Caco-2 (cell line): ENCODE results near the gene KRT5. TPM values are rescaled to one million over a fixed set of nuclear protein-coding genes. Genes with fewer than 3 reads are reported as not detected.

Experiments
- BruUV-seq: library from RNA; stranded (reverse); fragments of 400-500 nt; replicated peaks from 2 replicates; lab custom pipeline; 2021; lab: Mats Ljungman, UMichigan
- CTCF ChIA-PET: fragments of 300-600 bp; sonication (Branson Sonifier 250); formaldehyde crosslinking; loops from one replicate; lab custom pipeline; 2022; ENCODE audit warnings: antibody characterized with exemption; lab: Charles Lee
- POLR2A ChIA-PET: fragments of 300-600 bp; sonication (Branson Sonifier 250); formaldehyde crosslinking; loops from one replicate; lab custom pipeline; 2022; ENCODE audit warnings: antibody characterized with exemption; lab: Charles Lee
- DNase-seq, 2 experiments: peaks; one replicate each; pipeline versions ENCODE4 v3.0.0 to v3.0.0-alpha.2; 2020 to 2022
- H3K27me3 ChIP-seq: replicated peaks from 2 replicates; pipeline ENCODE4 v1.6.0; 2011; ENCODE audit warnings: low read length; ENCODE audit not compliant: control insufficient read depth, insufficient read depth
- H3K36me3 ChIP-seq: 2 replicates; pipeline ENCODE4 v1.5.1; 2011; ENCODE audit warnings: low read length; ENCODE audit not compliant: control insufficient read depth, insufficient read depth
- H3K4me1 ChIP-seq: fragments of 250-450 bp; sonication (Bioruptor Pico); 2 replicates; pipeline ENCODE4 v1.5.1; 2020; ENCODE audit warnings: mild to moderate bottlenecking
- H3K4me3 ChIP-seq: 2 replicates; pipeline ENCODE4 v1.5.1; 2011; ENCODE audit warnings: low read depth, mild to moderate bottlenecking, control low read depth, low read length
- H3K9me3 ChIP-seq: fragments of 250-450 bp; sonication (Bioruptor Pico); 2 replicates; pipeline ENCODE4 v1.5.1; 2020; ENCODE audit warnings: mild to moderate bottlenecking, moderate library complexity
- H3K27ac Mint-ChIP-seq: one replicate; pipeline ENCODE4 v1.8.0; 2022; ENCODE audit warnings: mixed read lengths; ENCODE audit not compliant: unreplicated experiment
- H3K27me3 Mint-ChIP-seq: one replicate; pipeline ENCODE4 v1.8.0; 2022; ENCODE audit warnings: mixed read lengths; ENCODE audit not compliant: insufficient read depth, unreplicated experiment
- H3K36me3 Mint-ChIP-seq: one replicate; pipeline ENCODE4 v1.8.0; 2022; ENCODE audit warnings: mild to moderate bottlenecking, mixed read lengths; ENCODE audit not compliant: insufficient read depth, unreplicated experiment
- H3K4me1 Mint-ChIP-seq: one replicate; pipeline ENCODE4 v1.8.0; 2022; ENCODE audit warnings: low read depth, mixed read lengths; ENCODE audit not compliant: unreplicated experiment
- H3K4me3 Mint-ChIP-seq: one replicate; pipeline ENCODE4 v1.8.0; 2022; ENCODE audit warnings: mild to moderate bottlenecking, moderate library complexity, mixed read lengths; ENCODE audit not compliant: unreplicated experiment
- H3K9me3 Mint-ChIP-seq: one replicate; pipeline ENCODE4 v1.8.0; 2022; ENCODE audit warnings: mixed read lengths; ENCODE audit not compliant: unreplicated experiment
- intact Hi-C: fragments of 100-400 bp; cut with micrococcal nuclease; formaldehyde crosslinking; loops from one replicate; pipeline ENCODE4 v1.10.0; 2022; ENCODE audit not compliant: unreplicated experiment
- total RNA-seq: library from RNA; stranded (reverse); gene quantifications from 2 replicates; pipeline ENCODE4 v1.2.3, GENCODE V29; 2022
- TF ChIP-seq, protein P1 (sequence below), 2 experiments: fragments of 200-600 bp in 1 of 2; IDR thresholded peaks; 1 replicate in 1 of 2; 2 replicates in 1 of 2; pipeline versions ENCODE4 v1.5.1 to v1.8.0; 2011 to 2022; ENCODE audit warnings: antibody characterized with exemption in 1 of 2, control low read depth in 1 of 2, inconsistent platforms in 1 of 2, low read depth in 1 of 2, low read length in 1 of 2, mild to moderate bottlenecking in 1 of 2, moderate library complexity in 1 of 2; ENCODE audit not compliant: insufficient read depth in 1 of 2, severe bottlenecking in 1 of 2, unreplicated experiment in 1 of 2

The KRT5 gene
- total RNA-seq, 1 experiment from 2014 or later = 0.50 TPM

DNA sequence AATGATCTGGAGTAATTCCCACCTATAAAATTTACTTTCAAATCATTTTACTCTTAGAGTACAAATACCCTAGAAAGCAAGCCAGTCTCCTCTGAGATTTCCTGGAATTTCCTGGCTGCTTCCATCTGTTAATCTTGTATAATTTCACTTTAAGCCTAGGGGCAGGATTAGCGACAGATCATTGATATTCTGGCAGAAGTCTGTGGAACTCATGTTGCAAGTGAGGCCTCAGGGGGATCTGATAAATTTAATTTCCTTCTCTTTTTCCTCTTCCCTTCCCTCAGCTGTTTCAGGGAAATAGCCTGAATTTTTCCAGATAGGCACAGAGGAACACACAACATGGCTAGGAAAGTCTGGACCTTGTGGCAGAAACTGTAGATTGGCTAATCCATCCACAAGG, 21.2 kb downstream of the KRT5 start:
- Histone ChIP-seq H3K4me1 (peaks cover 18% of the 10 kb centered on the region), H3K9me3 (no peaks in the 10 kb centered on the region), H3K4me3 (no peak overlapping the region), H3K27me3 (no peaks in the 10 kb centered on the region), H3K36me3 (no peaks in the 10 kb centered on the region)
- CTCF ChIA-PET = no interaction called here
- DNase-seq = no peak
- Mint-ChIP-seq H3K9me3 (peaks cover 6% of the 10 kb centered on the region), H3K4me3 (no peak overlapping the region), H3K27me3 (no peaks in the 10 kb centered on the region), H3K27ac (no peak overlapping the region), H3K4me1 (peaks cover 7% of the 10 kb centered on the region), H3K36me3 (no peaks in the 10 kb centered on the region)
- intact Hi-C loops = no loop called here
- no TSS peak for BruUV-seq
- TF ChIP-seq, protein P1, sequence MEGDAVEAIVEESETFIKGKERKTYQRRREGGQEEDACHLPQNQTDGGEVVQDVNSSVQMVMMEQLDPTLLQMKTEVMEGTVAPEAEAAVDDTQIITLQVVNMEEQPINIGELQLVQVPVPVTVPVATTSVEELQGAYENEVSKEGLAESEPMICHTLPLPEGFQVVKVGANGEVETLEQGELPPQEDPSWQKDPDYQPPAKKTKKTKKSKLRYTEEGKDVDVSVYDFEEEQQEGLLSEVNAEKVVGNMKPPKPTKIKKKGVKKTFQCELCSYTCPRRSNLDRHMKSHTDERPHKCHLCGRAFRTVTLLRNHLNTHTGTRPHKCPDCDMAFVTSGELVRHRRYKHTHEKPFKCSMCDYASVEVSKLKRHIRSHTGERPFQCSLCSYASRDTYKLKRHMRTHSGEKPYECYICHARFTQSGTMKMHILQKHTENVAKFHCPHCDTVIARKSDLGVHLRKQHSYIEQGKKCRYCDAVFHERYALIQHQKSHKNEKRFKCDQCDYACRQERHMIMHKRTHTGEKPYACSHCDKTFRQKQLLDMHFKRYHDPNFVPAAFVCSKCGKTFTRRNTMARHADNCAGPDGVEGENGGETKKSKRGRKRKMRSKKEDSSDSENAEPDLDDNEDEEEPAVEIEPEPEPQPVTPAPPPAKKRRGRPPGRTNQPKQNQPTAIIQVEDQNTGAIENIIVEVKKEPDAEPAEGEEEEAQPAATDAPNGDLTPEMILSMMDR (IDR thresholded peaks at IDR 0.05; ENCODE audit: insufficient read depth in 1 of 2, low read depth in 1 of 2, low read length in 1 of 2, severe bottlenecking in 1 of 2, unreplicated experiment in 1 of 2) = no peak
- POLR2A ChIA-PET = no interaction called here

DNA sequence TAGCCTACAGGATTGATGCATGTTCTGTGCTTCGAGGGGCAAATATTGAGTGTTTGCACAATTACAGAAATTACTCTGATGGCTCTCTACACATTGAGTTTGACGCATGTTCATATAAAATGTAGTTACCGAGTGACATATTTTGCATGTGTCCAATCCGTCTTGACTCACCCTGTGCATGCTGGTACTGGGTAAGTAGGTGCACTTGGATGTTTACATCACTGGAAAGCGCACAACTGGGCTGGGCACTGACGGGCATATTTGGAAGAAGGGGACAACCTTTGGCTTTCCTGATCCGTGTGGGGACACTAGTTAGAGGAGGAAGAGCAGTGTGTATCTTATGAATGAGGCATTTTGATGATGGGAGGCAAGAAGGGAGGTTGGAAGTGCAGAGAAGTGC, 22.2 kb downstream of the KRT5 start:
- no peak for DNase-seq
- Histone ChIP-seq H3K4me3 (no peak overlapping the region), H3K9me3 (no peaks in the 10 kb centered on the region), H3K27me3 (no peaks in the 10 kb centered on the region), H3K4me1 (peaks cover 18% of the 10 kb centered on the region), H3K36me3 (no peaks in the 10 kb centered on the region)
- Mint-ChIP-seq H3K36me3 (no peaks in the 10 kb centered on the region), H3K4me1 (peaks cover 7% of the 10 kb centered on the region), H3K9me3 (peaks cover 6% of the 10 kb centered on the region), H3K27ac (no peak overlapping the region), H3K27me3 (no peaks in the 10 kb centered on the region), H3K4me3 (no peak overlapping the region)
- TF ChIP-seq, protein P1 (IDR thresholded peaks at IDR 0.05; ENCODE audit: insufficient read depth in 1 of 2, low read depth in 1 of 2, low read length in 1 of 2, severe bottlenecking in 1 of 2, unreplicated experiment in 1 of 2) = no peak
- BruUV-seq = no TSS peak
- intact Hi-C loops = no loop called here
- ChIA-PET CTCF (no interaction called here), POLR2A (no interaction called here)

DNA sequence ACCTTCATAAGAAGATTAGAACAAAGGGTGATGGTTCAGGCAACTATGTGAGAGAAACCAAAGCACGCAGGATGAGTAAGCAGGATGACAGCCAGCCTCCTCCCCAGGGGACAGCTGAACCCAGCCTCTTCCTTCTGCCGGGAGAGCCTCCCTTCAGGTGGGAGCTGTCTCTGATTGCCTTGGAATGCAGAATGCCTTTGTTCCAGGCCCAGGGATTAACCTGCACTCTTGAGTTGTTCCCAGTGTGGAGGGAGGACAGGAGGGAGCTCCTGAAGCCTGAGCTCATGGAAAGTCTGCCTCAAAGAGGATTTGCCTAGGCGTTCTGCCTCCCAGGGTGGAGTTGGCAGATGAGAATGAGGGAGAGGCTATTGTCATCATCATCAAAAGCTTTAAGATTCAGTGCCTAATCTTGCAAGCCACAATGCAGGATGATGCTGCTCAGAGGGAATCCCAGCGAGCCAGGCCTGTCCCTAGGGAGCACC, 23.6 kb downstream of the KRT5 start:
- peak in 1 of 2 experiments; percentile 53 for DNase-seq
- Histone ChIP-seq H3K27me3 (no peaks in the 10 kb centered on the region), H3K9me3 (no peaks in the 10 kb centered on the region), H3K4me3 (no peak overlapping the region), H3K36me3 (no peaks in the 10 kb centered on the region), H3K4me1 (peaks cover 18% of the 10 kb centered on the region)
- intact Hi-C loops = no loop called here
- CTCF ChIA-PET = no interaction called here
- no peaks in the 10 kb centered on the region for H3K36me3 Mint-ChIP-seq
- POLR2A ChIA-PET = no interaction called here
- TF ChIP-seq, protein P1 (IDR thresholded peaks at IDR 0.05; ENCODE audit: insufficient read depth in 1 of 2, low read depth in 1 of 2, low read length in 1 of 2, severe bottlenecking in 1 of 2, unreplicated experiment in 1 of 2) = no peak
- peaks cover 6% of the 10 kb centered on the region for H3K9me3 Mint-ChIP-seq
- BruUV-seq = no TSS peak
- H3K4me3 Mint-ChIP-seq = no peak overlapping the region
- peaks cover 6% of the 10 kb centered on the region for H3K27me3 Mint-ChIP-seq
- no peak overlapping the region for H3K27ac Mint-ChIP-seq
- peaks cover 7% of the 10 kb centered on the region for H3K4me1 Mint-ChIP-seq
